Caco-2 (cell line): ENCODE results near the gene TTC28. TPM values are rescaled to one million over a fixed set of nuclear protein-coding genes. Genes with fewer than 3 reads are reported as not detected.

Experiments used
- BruUV-seq: library from RNA; stranded (reverse); fragments of 400-500 nt; replicated peaks from 2 replicates; lab custom pipeline; 2021; lab: Mats Ljungman, UMichigan
- CTCF ChIA-PET: fragments of 300-600 bp; sonication (Branson Sonifier 250); formaldehyde crosslinking; loops from one replicate; lab custom pipeline; 2022; ENCODE audit warnings: antibody characterized with exemption; lab: Charles Lee
- POLR2A ChIA-PET: fragments of 300-600 bp; sonication (Branson Sonifier 250); formaldehyde crosslinking; loops from one replicate; lab custom pipeline; 2022; ENCODE audit warnings: antibody characterized with exemption; lab: Charles Lee
- DNase-seq, 2 experiments: peaks; one replicate each; pipeline versions ENCODE4 v3.0.0 to v3.0.0-alpha.2; 2020 to 2022
- H3K27me3 ChIP-seq: replicated peaks from 2 replicates; pipeline ENCODE4 v1.6.0; 2011; ENCODE audit warnings: low read length; ENCODE audit not compliant: control insufficient read depth, insufficient read depth
- H3K36me3 ChIP-seq: 2 replicates; pipeline ENCODE4 v1.5.1; 2011; ENCODE audit warnings: low read length; ENCODE audit not compliant: control insufficient read depth, insufficient read depth
- H3K4me1 ChIP-seq: fragments of 250-450 bp; sonication (Bioruptor Pico); 2 replicates; pipeline ENCODE4 v1.5.1; 2020; ENCODE audit warnings: mild to moderate bottlenecking
- H3K4me3 ChIP-seq: 2 replicates; pipeline ENCODE4 v1.5.1; 2011; ENCODE audit warnings: low read depth, mild to moderate bottlenecking, control low read depth, low read length
- H3K9me3 ChIP-seq: fragments of 250-450 bp; sonication (Bioruptor Pico); 2 replicates; pipeline ENCODE4 v1.5.1; 2020; ENCODE audit warnings: mild to moderate bottlenecking, moderate library complexity
- H3K27ac Mint-ChIP-seq: one replicate; pipeline ENCODE4 v1.8.0; 2022; ENCODE audit warnings: mixed read lengths; ENCODE audit not compliant: unreplicated experiment
- H3K27me3 Mint-ChIP-seq: one replicate; pipeline ENCODE4 v1.8.0; 2022; ENCODE audit warnings: mixed read lengths; ENCODE audit not compliant: insufficient read depth, unreplicated experiment
- H3K36me3 Mint-ChIP-seq: one replicate; pipeline ENCODE4 v1.8.0; 2022; ENCODE audit warnings: mild to moderate bottlenecking, mixed read lengths; ENCODE audit not compliant: insufficient read depth, unreplicated experiment
- H3K4me1 Mint-ChIP-seq: one replicate; pipeline ENCODE4 v1.8.0; 2022; ENCODE audit warnings: low read depth, mixed read lengths; ENCODE audit not compliant: unreplicated experiment
- H3K4me3 Mint-ChIP-seq: one replicate; pipeline ENCODE4 v1.8.0; 2022; ENCODE audit warnings: mild to moderate bottlenecking, moderate library complexity, mixed read lengths; ENCODE audit not compliant: unreplicated experiment
- H3K9me3 Mint-ChIP-seq: one replicate; pipeline ENCODE4 v1.8.0; 2022; ENCODE audit warnings: mixed read lengths; ENCODE audit not compliant: unreplicated experiment
- CTCF ChIP-seq, 2 experiments: fragments of 200-600 bp in 1 of 2; IDR thresholded peaks; 1 replicate in 1 of 2; 2 replicates in 1 of 2; pipeline versions ENCODE4 v1.5.1 to v1.8.0; 2011 to 2022; ENCODE audit warnings: antibody characterized with exemption in 1 of 2, control low read depth in 1 of 2, inconsistent platforms in 1 of 2, low read depth in 1 of 2, low read length in 1 of 2, mild to moderate bottlenecking in 1 of 2, moderate library complexity in 1 of 2; ENCODE audit not compliant: insufficient read depth in 1 of 2, severe bottlenecking in 1 of 2, unreplicated experiment in 1 of 2
- intact Hi-C: fragments of 100-400 bp; cut with micrococcal nuclease; formaldehyde crosslinking; loops from one replicate; pipeline ENCODE4 v1.10.0; 2022; ENCODE audit not compliant: unreplicated experiment
- total RNA-seq: library from RNA; stranded (reverse); gene quantifications from 2 replicates; pipeline ENCODE4 v1.2.3, GENCODE V29; 2022

TTC28 gene
- total RNA-seq, 1 experiment from 2014 or later = 12.0 TPM

- no peaks in the 10 kb centered on the region for H3K36me3 Mint-ChIP-seq
- no peak overlapping the region for H3K27ac Mint-ChIP-seq
- no peaks in the 10 kb centered on the region for H3K9me3 Mint-ChIP-seq
- H3K36me3 ChIP-seq = no peaks in the 10 kb centered on the region
- no peaks in the 10 kb centered on the region for H3K27me3 Mint-ChIP-seq
- H3K4me1 ChIP-seq = no peaks in the 10 kb centered on the region
- no peak for DNase-seq
- BruUV-seq = no TSS peak
- H3K4me3 Mint-ChIP-seq = no peak overlapping the region
- ChIA-PET POLR2A (no interaction called here), CTCF (interaction anchor here (0.6 kb wide), 1 partner anchor 15 kb away, joined by 3 read pairs; no protein-coding TSS in a partner anchor)
- no peaks in the 10 kb centered on the region for H3K27me3 ChIP-seq
- intact Hi-C loops = no loop called here
- no peaks in the 10 kb centered on the region for H3K4me1 Mint-ChIP-seq
- no peaks in the 10 kb centered on the region for H3K9me3 ChIP-seq
- TF ChIP-seq CTCF (IDR thresholded peaks at IDR 0.05; ENCODE audit: insufficient read depth in 1 of 2, low read depth in 1 of 2, low read length in 1 of 2, severe bottlenecking in 1 of 2, unreplicated experiment in 1 of 2) = no peak
- no peak overlapping the region for H3K4me3 ChIP-seq
These were observed 692.1 kb downstream of the TTC28 start for GRCh38 chr22:27987557-27987956.

GRCh38 chr22:27986937-27987336 is 692.7 kb downstream of the TTC28 start:
- Histone ChIP-seq H3K9me3 (no peaks in the 10 kb centered on the region), H3K4me1 (no peaks in the 10 kb centered on the region), H3K36me3 (no peaks in the 10 kb centered on the region), H3K4me3 (no peak overlapping the region), H3K27me3 (no peaks in the 10 kb centered on the region)
- H3K36me3 Mint-ChIP-seq = no peaks in the 10 kb centered on the region
- no peaks in the 10 kb centered on the region for H3K27me3 Mint-ChIP-seq
- intact Hi-C loops = no loop called here
- H3K27ac Mint-ChIP-seq = no peak overlapping the region
- no peak for TF ChIP-seq CTCF (IDR thresholded peaks at IDR 0.05; ENCODE audit: insufficient read depth in 1 of 2, low read depth in 1 of 2, low read length in 1 of 2, severe bottlenecking in 1 of 2, unreplicated experiment in 1 of 2)
- no peak for DNase-seq
- ChIA-PET POLR2A (no interaction called here), CTCF (no interaction called here)
- H3K9me3 Mint-ChIP-seq = no peaks in the 10 kb centered on the region
- no TSS peak for BruUV-seq
- H3K4me3 Mint-ChIP-seq = no peak overlapping the region
- no peaks in the 10 kb centered on the region for H3K4me1 Mint-ChIP-seq

- Mint-ChIP-seq H3K27me3 (no peaks in the 10 kb centered on the region), H3K27ac (peak overlapping the region; percentile 55), H3K36me3 (no peaks in the 10 kb centered on the region), H3K4me1 (no peaks in the 10 kb centered on the region), H3K9me3 (no peaks in the 10 kb centered on the region), H3K4me3 (no peak overlapping the region)
- POLR2A ChIA-PET = no interaction called here
- DNase-seq = no peak
- Histone ChIP-seq H3K27me3 (no peaks in the 10 kb centered on the region), H3K4me3 (no peak overlapping the region), H3K9me3 (no peaks in the 10 kb centered on the region), H3K4me1 (no peaks in the 10 kb centered on the region), H3K36me3 (no peaks in the 10 kb centered on the region)
- BruUV-seq = no TSS peak
- TF ChIP-seq CTCF (IDR thresholded peaks at IDR 0.05; ENCODE audit: insufficient read depth in 1 of 2, low read depth in 1 of 2, low read length in 1 of 2, severe bottlenecking in 1 of 2, unreplicated experiment in 1 of 2) = no peak
- CTCF ChIA-PET = no interaction called here
- intact Hi-C loops = no loop called here
These were observed 693.2 kb downstream of the TTC28 start for GRCh38 chr22:27986459-27986858.
